Measurements from ENCODE around the gene TCTN2. TPM values are rescaled to one million over a fixed set of nuclear protein-coding genes. Genes with fewer than 3 reads are reported as not detected.

TCTN2 gene
- total and polyA plus RNA-seq, 2 experiments from 2014 or later, result 2.7 to 6.0 TPM

- Histone ChIP-seq H3F3A (replicated peaks; ENCODE audit: low read depth) (no peaks in the 10 kb centered on the region), H3K27me3 (ENCODE audit: insufficient read depth) (no peaks in the 10 kb centered on the region), H3K36me3 (ENCODE audit: insufficient read depth) (peaks cover 17% of the 10 kb centered on the region), H3K79me2 (replicated peaks; ENCODE audit: insufficient read depth) (no peaks in the 10 kb centered on the region), H3K27ac (ENCODE audit: low read depth) (no peak overlapping the region), H3K4me1 (ENCODE audit: insufficient read depth) (no peaks in the 10 kb centered on the region), H3K4me2 (no peak overlapping the region), H3K4me3 (no peak overlapping the region), H3K9me2 (ENCODE audit: insufficient read depth) (no peaks in the 10 kb centered on the region), H4K20me1 (replicated peaks; ENCODE audit: insufficient read depth) (0 out of 2 replicates have a peak, but pooled peaks cover 5% of the 10 kb centered on the region), H2AFZ (no peak overlapping the region)
- H3K4me3 Mint-ChIP-seq, result no peak overlapping the region
- H3K9me3 Mint-ChIP-seq, result no peaks in the 10 kb centered on the region
- H3K27ac Mint-ChIP-seq, result no peak overlapping the region
- TF ChIP-seq EZH2phosphoT487 (IDR thresholded peaks at IDR 0.05; ENCODE audit: unreplicated experiment), result no peak
- TF ChIP-seq ETS1 (IDR thresholded peaks at IDR 0.05), result no peak
- no peak for TF ChIP-seq CREB1 (CRISPR knock-in tag; IDR thresholded peaks at IDR 0.05; ENCODE audit: low read depth)
- no peak for TF ChIP-seq CTCF (conservative IDR thresholded peaks at IDR 0.05; ENCODE audit: low read depth in 2 of 2)
- TF ChIP-seq ZNF462 (CRISPR knock-in tag; IDR thresholded peaks at IDR 0.05), result no peak
- no peak for TF ChIP-seq REST (IDR thresholded peaks at IDR 0.05; ENCODE audit: unreplicated experiment)
- no peak for TF ChIP-seq STAT1 (IDR thresholded peaks at IDR 0.05; ENCODE audit: unreplicated experiment)
- TF ChIP-seq POLR2AphosphoS5 (IDR thresholded peaks at IDR 0.05; ENCODE audit: low read depth), result no peak
- TF ChIP-seq ZNF331 (CRISPR knock-in tag; IDR thresholded peaks at IDR 0.05; ENCODE audit: low read depth), result no peak
- no peak for TF ChIP-seq NANOG (IDR thresholded peaks at IDR 0.05; ENCODE audit: borderline replicate concordance)
- TF ChIP-seq ZNF114 (CRISPR knock-in tag; IDR thresholded peaks at IDR 0.05), result no peak
- no peak for TF ChIP-seq JUNB (IDR thresholded peaks at IDR 0.05; ENCODE audit: unreplicated experiment)
- no peak for TF ChIP-seq EZH2 (IDR thresholded peaks at IDR 0.05; ENCODE audit: low read depth, unreplicated experiment)
- peaks cover 47% of the 10 kb centered on the region for H3K36me3 Mint-ChIP-seq (ENCODE audit: low read depth)
- DNase-seq (ENCODE audit: low spot score) (no peak), ATAC-seq (no peak)
- H3K27me3 Mint-ChIP-seq (ENCODE audit: insufficient read depth, low read depth, poor library complexity), result no peaks in the 10 kb centered on the region
- H3K4me1 Mint-ChIP-seq, result no peaks in the 10 kb centered on the region
Measured at GRCh38 chr12:123645878-123646277, 25.0 kb upstream of the TCTN2 start.

All from GM23338 (cell line).